OCI-LY3 (cell line): ENCODE data around the gene ST3GAL4.
"Not testable (repeated sequence)": the region's sequence is repeated elsewhere in the genome, so short reads cannot be mapped to it uniquely, and the experiment has no call there.

Experiments
- H2AFZ ChIP-seq: fragments of 200-600, 300-600 bp; shearing (Covaris generic); 2 replicates; pipeline ENCODE4 v1.6.0; 2014; ENCODE audit warnings: antibody characterized with exemption, low read depth, low read length
- H3K27ac ChIP-seq: fragments of 200-600, 300-600 bp; sonication (generic); 2 replicates; pipeline ENCODE4 v1.5.1; 2014; ENCODE audit warnings: mild to moderate bottlenecking, low read length, moderate library complexity, mixed read lengths
- H3K27me3 ChIP-seq: fragments of 200-600, 300-600 bp; sonication (generic); 2 replicates; pipeline ENCODE4 v1.6.1; 2014; ENCODE audit warnings: low read depth, low read length, mixed read lengths
- H3K36me3 ChIP-seq: fragments of 200-600, 300-600 bp; sonication (generic); replicated peaks from 2 replicates; pipeline ENCODE3; 2014; ENCODE audit warnings: low read depth, low read length, mixed read lengths
- H3K4me1 ChIP-seq: fragments of 300-600, 200-600 bp; sonication (generic); 2 replicates; pipeline ENCODE4 v1.6.1; 2014; ENCODE audit warnings: low read length, mixed read lengths
- H3K4me2 ChIP-seq: fragments of 200-600, 300-600 bp; sonication (generic); 2 replicates; pipeline ENCODE4 v1.6.1; 2014; ENCODE audit warnings: low read length, mixed read lengths
- H3K4me3 ChIP-seq: fragments of 300-600, 200-600 bp; sonication (generic); 2 replicates; pipeline ENCODE4 v1.5.1; 2014; ENCODE audit warnings: antibody characterized with exemption, mild to moderate bottlenecking, low read length, moderate library complexity
- H3K79me2 ChIP-seq: fragments of 300-600, 200-600 bp; shearing (Covaris generic); 2 replicates; pipeline ENCODE4 v1.6.1; 2014; ENCODE audit warnings: mild to moderate bottlenecking, low read length, mixed read lengths
- H3K9ac ChIP-seq: fragments of 300-600, 200-600 bp; shearing (Covaris generic); 2 replicates; pipeline ENCODE4 v1.6.0; 2014; ENCODE audit warnings: mild to moderate bottlenecking, low read length, moderate library complexity
- H3K9me3 ChIP-seq: fragments of 200-600, 300-600 bp; shearing (Covaris generic); 2 replicates; pipeline ENCODE4 v1.6.1; 2014; ENCODE audit warnings: low read length, mixed read lengths; ENCODE audit not compliant: insufficient read depth
- H4K20me1 ChIP-seq: fragments of 200-600, 300-600 bp; sonication (generic); 2 replicates; pipeline ENCODE4 v1.6.1; 2016; ENCODE audit warnings: low read length, mixed read lengths; ENCODE audit not compliant: insufficient read depth
- EZH2phosphoT487 ChIP-seq: fragments of 200-600 bp; shearing (Covaris generic); IDR thresholded peaks from 2 replicates; pipeline ENCODE4 v1.6.1; 2018; ENCODE audit warnings: antibody characterized with exemption, mixed run types, low read depth
- TF ChIP-seq, protein P1 (sequence below): fragments of 200-600, 300-600 bp; sonication (generic); IDR thresholded peaks from 2 replicates; pipeline ENCODE4 v1.5.1; 2014; ENCODE audit warnings: antibody characterized with exemption, low read length, low read depth

Gene ST3GAL4, protein sequence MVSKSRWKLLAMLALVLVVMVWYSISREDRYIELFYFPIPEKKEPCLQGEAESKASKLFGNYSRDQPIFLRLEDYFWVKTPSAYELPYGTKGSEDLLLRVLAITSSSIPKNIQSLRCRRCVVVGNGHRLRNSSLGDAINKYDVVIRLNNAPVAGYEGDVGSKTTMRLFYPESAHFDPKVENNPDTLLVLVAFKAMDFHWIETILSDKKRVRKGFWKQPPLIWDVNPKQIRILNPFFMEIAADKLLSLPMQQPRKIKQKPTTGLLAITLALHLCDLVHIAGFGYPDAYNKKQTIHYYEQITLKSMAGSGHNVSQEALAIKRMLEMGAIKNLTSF

DNA sequence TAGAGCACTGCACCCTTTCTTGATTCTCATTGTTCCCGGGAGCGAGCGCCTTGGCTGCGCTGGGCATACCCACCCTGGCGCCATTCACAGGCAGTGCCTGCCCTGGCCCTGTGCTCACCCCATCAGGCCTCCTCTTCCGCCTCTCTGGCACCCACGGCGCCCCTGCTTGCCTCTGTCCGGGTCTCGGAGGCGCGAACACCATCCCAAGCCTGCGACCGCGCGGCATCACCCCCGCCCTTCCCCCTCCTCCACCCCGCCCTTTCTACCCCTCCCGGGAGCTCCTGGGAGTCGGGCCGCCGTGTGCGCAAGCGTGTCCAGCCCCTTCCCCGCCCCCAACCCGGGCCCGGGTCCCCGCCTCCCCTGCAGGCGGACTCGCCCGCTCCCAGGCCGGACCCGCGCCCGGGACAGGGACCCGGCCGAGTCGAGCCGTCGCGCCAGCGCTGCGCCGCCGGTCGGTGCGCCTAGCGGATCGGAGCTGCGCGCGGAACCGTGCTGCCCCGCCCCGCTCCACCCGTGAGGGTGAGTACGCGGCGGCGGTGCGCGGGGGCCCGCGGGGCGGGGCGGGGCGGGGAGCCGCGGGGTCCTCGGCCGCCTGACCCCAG, at the start of gene ST3GAL4:
Gene ST3GAL4, plus strand, starts transcription at position 363 of the 602 bp plus-strand sequence. CDS start 50,470 bp downstream, outside the sequence.
- Histone ChIP-seq H3K9ac (peak within 1 kb of the TSS; percentile 90), H3K9me3 (no peaks in the 10 kb centered on the region), H3K27ac (peak within 1 kb of the TSS; percentile 60), H3K79me2 (peaks cover 63% of the 10 kb centered on the region), H2AFZ (peak within 1 kb of the TSS; percentile 15; the same call in 1 of the 2 replicates), H4K20me1 (no peaks in the 10 kb centered on the region), H3K4me3 (peak within 1 kb of the TSS; percentile 86), H3K4me1 (peaks cover 20% of the 10 kb centered on the region), H3K4me2 (peak within 1 kb of the TSS; percentile 100), H3K27me3 (no peaks in the 10 kb centered on the region), H3K36me3 (peaks cover 17% of the 10 kb centered on the region)
- no peak for TF ChIP-seq EZH2phosphoT487
- TF ChIP-seq, protein P1, sequence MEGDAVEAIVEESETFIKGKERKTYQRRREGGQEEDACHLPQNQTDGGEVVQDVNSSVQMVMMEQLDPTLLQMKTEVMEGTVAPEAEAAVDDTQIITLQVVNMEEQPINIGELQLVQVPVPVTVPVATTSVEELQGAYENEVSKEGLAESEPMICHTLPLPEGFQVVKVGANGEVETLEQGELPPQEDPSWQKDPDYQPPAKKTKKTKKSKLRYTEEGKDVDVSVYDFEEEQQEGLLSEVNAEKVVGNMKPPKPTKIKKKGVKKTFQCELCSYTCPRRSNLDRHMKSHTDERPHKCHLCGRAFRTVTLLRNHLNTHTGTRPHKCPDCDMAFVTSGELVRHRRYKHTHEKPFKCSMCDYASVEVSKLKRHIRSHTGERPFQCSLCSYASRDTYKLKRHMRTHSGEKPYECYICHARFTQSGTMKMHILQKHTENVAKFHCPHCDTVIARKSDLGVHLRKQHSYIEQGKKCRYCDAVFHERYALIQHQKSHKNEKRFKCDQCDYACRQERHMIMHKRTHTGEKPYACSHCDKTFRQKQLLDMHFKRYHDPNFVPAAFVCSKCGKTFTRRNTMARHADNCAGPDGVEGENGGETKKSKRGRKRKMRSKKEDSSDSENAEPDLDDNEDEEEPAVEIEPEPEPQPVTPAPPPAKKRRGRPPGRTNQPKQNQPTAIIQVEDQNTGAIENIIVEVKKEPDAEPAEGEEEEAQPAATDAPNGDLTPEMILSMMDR = no peak

DNA sequence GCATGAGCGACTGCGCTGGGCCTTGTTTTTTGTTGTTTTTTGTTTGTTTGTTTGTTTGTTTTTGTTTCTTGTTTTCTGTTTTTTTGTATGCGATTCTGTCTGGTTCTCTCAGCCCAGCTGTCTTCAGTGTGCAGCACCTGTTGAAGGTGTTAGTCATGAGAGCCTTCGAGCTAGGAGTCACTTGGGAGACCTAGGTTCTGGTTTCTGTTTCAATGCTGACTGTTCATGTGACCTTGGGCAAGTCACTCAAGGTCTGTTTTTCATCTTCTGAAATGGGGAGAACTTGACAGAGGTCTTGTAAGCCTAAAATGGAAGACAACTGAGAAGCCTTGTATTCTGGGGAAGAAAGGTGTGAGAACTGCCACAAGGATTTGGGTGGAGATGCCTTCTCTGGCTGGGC, 49.8 kb upstream of the ST3GAL4 start:
- Histone ChIP-seq H3K27ac (peak overlapping the region; percentile 50), H3K36me3 (peaks cover 18% of the 10 kb centered on the region), H3K27me3 (no peaks in the 10 kb centered on the region), H3K9me3 (no peaks in the 10 kb centered on the region), H4K20me1 (peaks cover 14% of the 10 kb centered on the region), H2AFZ (no peak overlapping the region), H3K4me3 (peak overlapping the region; percentile 40), H3K4me1 (peaks cover 29% of the 10 kb centered on the region), H3K4me2 (peak overlapping the region; percentile 67), H3K79me2 (peaks cover 41% of the 10 kb centered on the region), H3K9ac (no peak overlapping the region)
- TF ChIP-seq, protein P1 = no peak
- TF ChIP-seq EZH2phosphoT487 = no peak

DNA sequence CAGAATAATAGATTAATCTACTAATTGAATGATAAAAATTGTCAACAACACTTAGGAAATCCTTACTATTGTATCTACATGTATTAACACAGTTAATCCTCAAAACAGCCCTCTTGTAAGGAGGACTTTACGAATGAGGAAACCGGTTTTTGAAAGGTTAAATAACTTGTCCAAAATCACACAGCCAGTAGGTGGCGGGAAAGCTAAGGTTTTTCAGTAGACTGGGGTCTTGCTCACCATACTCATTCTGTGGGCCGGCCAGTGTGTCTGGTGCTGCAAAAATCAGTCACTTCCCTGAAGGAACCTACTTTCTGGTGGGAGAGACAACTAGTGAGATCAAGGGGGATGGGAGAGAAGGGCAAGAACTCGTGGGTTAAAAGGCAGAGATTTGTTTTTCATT, 47.8 kb upstream of the ST3GAL4 start:
- H3K4me3 ChIP-seq = no peak overlapping the region
- H4K20me1 ChIP-seq = peaks cover 24% of the 10 kb centered on the region
- no peak overlapping the region for H3K27ac ChIP-seq
- H3K79me2 ChIP-seq = peaks cover 41% of the 10 kb centered on the region
- no peak overlapping the region for H3K9ac ChIP-seq
- peaks cover 29% of the 10 kb centered on the region for H3K36me3 ChIP-seq
- H3K27me3 ChIP-seq = no peaks in the 10 kb centered on the region
- H3K9me3 ChIP-seq = no peaks in the 10 kb centered on the region
- TF ChIP-seq EZH2phosphoT487 = no peak
- TF ChIP-seq, protein P1 = peak; percentile 56
- H2AFZ ChIP-seq = no peak overlapping the region
- H3K4me1 ChIP-seq = peaks cover 46% of the 10 kb centered on the region
- H3K4me2 ChIP-seq = no peak overlapping the region

DNA sequence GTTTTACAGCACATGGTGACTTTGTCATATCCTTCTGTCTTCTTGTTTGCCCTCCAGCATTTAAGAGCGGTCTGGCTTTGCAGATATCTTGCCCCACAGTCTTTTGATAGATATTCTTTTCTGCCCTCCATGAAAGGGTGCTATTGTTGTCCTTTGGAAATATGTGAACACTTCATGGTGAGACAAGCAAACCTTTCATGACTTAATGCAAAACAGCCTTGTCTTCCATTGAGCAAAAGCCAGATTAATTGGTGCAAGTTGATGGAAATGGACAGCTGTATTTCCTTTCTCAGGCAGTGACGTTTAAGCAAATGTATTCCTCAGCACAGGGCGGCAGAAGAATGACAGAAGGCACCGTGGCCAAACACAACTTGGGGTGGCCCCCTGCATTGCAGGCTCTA, 47.2 kb upstream of the ST3GAL4 start:
- Histone ChIP-seq H3K9ac (no peak overlapping the region), H3K4me1 (peaks cover 47% of the 10 kb centered on the region), H3K36me3 (peaks cover 33% of the 10 kb centered on the region), H3K79me2 (peaks cover 40% of the 10 kb centered on the region), H3K27ac (no peak overlapping the region), H3K27me3 (no peaks in the 10 kb centered on the region), H3K9me3 (no peaks in the 10 kb centered on the region), H3K4me3 (no peak overlapping the region), H3K4me2 (no peak overlapping the region), H2AFZ (no peak overlapping the region), H4K20me1 (peaks cover 24% of the 10 kb centered on the region)
- TF ChIP-seq EZH2phosphoT487 = no peak
- TF ChIP-seq, protein P1 = no peak

DNA sequence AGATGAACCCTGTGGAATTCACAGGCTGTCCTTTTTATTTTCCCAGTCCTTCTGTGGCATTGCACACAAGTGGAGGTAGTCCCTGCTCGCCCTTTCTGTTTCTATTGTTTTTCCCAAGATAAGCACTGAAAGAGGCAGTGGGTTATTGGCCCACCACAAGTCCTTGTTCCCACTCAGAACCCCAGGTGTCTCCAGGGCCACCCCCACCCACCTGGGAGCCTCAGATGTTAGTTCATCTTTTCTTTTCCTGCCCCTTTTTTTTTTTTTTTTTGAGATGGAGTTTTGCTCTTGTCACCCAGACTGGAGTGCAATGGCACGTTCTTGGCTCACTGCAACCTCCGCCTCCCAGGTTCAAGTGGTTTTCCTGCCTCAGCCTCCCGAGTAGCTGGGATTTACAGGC, 46.7 kb upstream of the ST3GAL4 start:
- peaks cover 36% of the 10 kb centered on the region for H3K36me3 ChIP-seq
- H4K20me1 ChIP-seq = peaks cover 24% of the 10 kb centered on the region
- H3K4me1 ChIP-seq = peaks cover 52% of the 10 kb centered on the region
- not testable (repeated sequence) for H3K27me3 ChIP-seq, H3K4me3 ChIP-seq, H3K9ac ChIP-seq, H3K27ac ChIP-seq, H2AFZ ChIP-seq, H3K4me2 ChIP-seq, H3K9me3 ChIP-seq
- peaks cover 35% of the 10 kb centered on the region for H3K79me2 ChIP-seq
